CD4-positive, alpha-beta T cell (primary cell): ENCODE measurements around the gene FOXQ1. TPM values are rescaled to one million over a fixed set of nuclear protein-coding genes. Genes with fewer than 3 reads are reported as not detected.

Source experiments
- ATAC-seq: fragments of 200-7000 bp; cut with Tn5 transposase; one replicate; pipeline ENCODE4 v1.10.0; 2022; ENCODE audit warnings: mild to moderate bottlenecking; ENCODE audit not compliant: poor library complexity
- CTCF ChIA-PET: fragments of 350-600 bp; sonication (Branson Sonifier 250); formaldehyde crosslinking; loops from one replicate; lab custom pipeline; 2021; ENCODE audit warnings: antibody characterized with exemption, inconsistent platforms; lab: Charles Lee
- POLR2A ChIA-PET: fragments of 350-600 bp; sonication (Branson Sonifier 250); formaldehyde crosslinking; loops from one replicate; lab custom pipeline; 2021; ENCODE audit warnings: antibody characterized with exemption, inconsistent platforms; lab: Charles Lee
- DNase-seq, 14 experiments: peaks; one replicate each; pipeline ENCODE4 v3.0.0-alpha.2; 2013 to 2020; ENCODE audit warnings: mixed read lengths in 2 of 14
- H3K27ac ChIP-seq, 2 donors: one replicate each; pipeline versions ENCODE4 v1.5.1 to v1.7.0; 2013; ENCODE audit warnings: low read length in 2 of 2, low read depth in 1 of 2, mild to moderate bottlenecking in 1 of 2
- H3K27me3 ChIP-seq, 2 experiments: 1 replicate in 1 of 2; 2 replicates in 1 of 2; pipeline versions ENCODE4 v1.6.1 to v1.7.0; 2013; ENCODE audit warnings: low read length in 2 of 2, control low read depth in 1 of 2, mild to moderate bottlenecking in 1 of 2, moderate library complexity in 1 of 2; ENCODE audit not compliant: insufficient read depth in 2 of 2, control insufficient read depth in 1 of 2
- H3K36me3 ChIP-seq: one replicate; pipeline ENCODE4 v1.6.1; 2013; ENCODE audit warnings: low read length, control low read depth; ENCODE audit not compliant: insufficient read depth
- H3K4me1 ChIP-seq: one replicate; pipeline ENCODE4 v1.6.1; 2013; ENCODE audit warnings: low read length, control low read depth; ENCODE audit not compliant: insufficient read depth
- H3K4me3 ChIP-seq: one replicate; pipeline ENCODE4 v1.5.1; 2013; ENCODE audit warnings: mild to moderate bottlenecking, low read length, moderate library complexity
- H3K9me3 ChIP-seq, 2 experiments: 1 replicate in 1 of 2; 2 replicates in 1 of 2; pipeline versions ENCODE4 v1.6.1 to v1.7.0; 2013; ENCODE audit warnings: low read length in 2 of 2, mild to moderate bottlenecking in 2 of 2, control low read depth in 1 of 2, moderate library complexity in 1 of 2; ENCODE audit not compliant: control insufficient read depth in 1 of 2, insufficient read depth in 1 of 2
- H3K27ac Mint-ChIP-seq: one replicate; pipeline ENCODE4 v1.8.0; 2020; ENCODE audit warnings: mixed read lengths
- H3K27me3 Mint-ChIP-seq: one replicate; pipeline ENCODE4 v1.8.0; 2021; ENCODE audit warnings: mixed read lengths
- H3K36me3 Mint-ChIP-seq: one replicate; pipeline ENCODE4 v1.8.0; 2021; ENCODE audit warnings: low read depth, mixed read lengths
- H3K4me1 Mint-ChIP-seq: one replicate; pipeline ENCODE4 v1.8.0; 2021; ENCODE audit warnings: low read depth, mixed read lengths
- H3K4me3 Mint-ChIP-seq: one replicate; pipeline ENCODE4 v1.8.0; 2020; ENCODE audit warnings: mild to moderate bottlenecking, mixed read lengths
- H3K9me3 Mint-ChIP-seq: one replicate; pipeline ENCODE4 v1.8.0; 2020; ENCODE audit warnings: mixed read lengths
- CTCF ChIP-seq: fragments of 200-600 bp; IDR thresholded peaks from one replicate; pipeline ENCODE4 v1.8.0; 2022; ENCODE audit warnings: antibody characterized with exemption, mild to moderate bottlenecking
- intact Hi-C, 2 experiments: fragments of 100-400 bp; cut with DNase I in 1 of 2; cut with micrococcal nuclease in 1 of 2; formaldehyde crosslinking; loops; one replicate each; pipeline versions ENCODE4 v1.15.1 to v1.9.0; 2023 to 2025; cut with DNase I, micrococcal nuclease
- total RNA-seq, 174 experiments: library from RNA in 2 of 174; stranded (reverse) in 2 of 174; gene quantifications; one replicate each; pipeline ENCODE4 v1.2.3 and lab custom pipeline; 2021 to 2026

FOXQ1 gene
- total RNA-seq, 2 experiments from 2014 or later = not detected

GRCh38 chr6:1313384-1313766, 1.5 kb downstream of the FOXQ1 start:
- intact Hi-C loops = no loop called here
- CTCF ChIA-PET = no interaction called here

GRCh38 chr6:1313767-1314503, 2.0 kb downstream of the FOXQ1 start:
- Histone ChIP-seq H3K4me1 (peaks cover 20% of the 10 kb centered on the region), H3K4me3 (no peak overlapping the region), H3K27me3 (peaks cover 49 to 59% of the 10 kb centered on the region in 2 experiments), H3K27ac (no peak overlapping the region), H3K36me3 (no peaks in the 10 kb centered on the region), H3K9me3 (peaks cover 0 to 18% of the 10 kb centered on the region in 2 experiments)
- CTCF ChIA-PET = no interaction called here
- TF ChIP-seq CTCF = no peak
- intact Hi-C loops = no loop called here
- ATAC-seq (no peak), DNase-seq (no peak)
- Mint-ChIP-seq H3K4me1 (peaks cover 33% of the 10 kb centered on the region), H3K27ac (no peak overlapping the region), H3K4me3 (no peak overlapping the region), H3K36me3 (no peaks in the 10 kb centered on the region), H3K9me3 (no peaks in the 10 kb centered on the region), H3K27me3 (peaks cover 65% of the 10 kb centered on the region)
- POLR2A ChIA-PET = no interaction called here

More at GRCh38 chr6:1313384-1313766, 1.5 kb downstream of the FOXQ1 start:
- H3K9me3 Mint-ChIP-seq = no peaks in the 10 kb centered on the region
- peaks cover 33% of the 10 kb centered on the region for H3K4me1 Mint-ChIP-seq
- H3K9me3 ChIP-seq = peaks cover 0 to 15% of the 10 kb centered on the region in 2 experiments
- no peaks in the 10 kb centered on the region for H3K36me3 Mint-ChIP-seq
- H3K27ac Mint-ChIP-seq = no peak overlapping the region
- no peak overlapping the region for H3K27ac ChIP-seq
- H3K4me1 ChIP-seq = peaks cover 20% of the 10 kb centered on the region
- peaks cover 69% of the 10 kb centered on the region for H3K27me3 Mint-ChIP-seq
- DNase-seq = no peak
- TF ChIP-seq CTCF = no peak
- no peak overlapping the region for H3K4me3 ChIP-seq
- H3K4me3 Mint-ChIP-seq = no peak overlapping the region
- no peaks in the 10 kb centered on the region for H3K36me3 ChIP-seq
- no peak for ATAC-seq
- H3K27me3 ChIP-seq = peaks cover 54 to 65% of the 10 kb centered on the region in 2 experiments
- POLR2A ChIA-PET = no interaction called here

- no peaks in the 10 kb centered on the region for H3K9me3 Mint-ChIP-seq
- POLR2A ChIA-PET = no interaction called here
- H3K4me3 Mint-ChIP-seq = peak overlapping the region; percentile 25
- intact Hi-C loops = no loop called here
- no peaks in the 10 kb centered on the region for H3K36me3 Mint-ChIP-seq
- no peak for ATAC-seq
- DNase-seq = no peak
- H3K27ac ChIP-seq = no peak overlapping the region
- no peaks in the 10 kb centered on the region for H3K36me3 ChIP-seq
- no peak for TF ChIP-seq CTCF
- no peak overlapping the region for H3K4me3 ChIP-seq
- H3K9me3 ChIP-seq = peaks cover 0 to 18% of the 10 kb centered on the region in 2 experiments
- CTCF ChIA-PET = no interaction called here
- peaks cover 59% of the 10 kb centered on the region for H3K27me3 Mint-ChIP-seq
- H3K4me1 ChIP-seq = peaks cover 20% of the 10 kb centered on the region
- no peak overlapping the region for H3K27ac Mint-ChIP-seq
- H3K27me3 ChIP-seq = peaks cover 44 to 53% of the 10 kb centered on the region in 2 experiments
- peaks cover 33% of the 10 kb centered on the region for H3K4me1 Mint-ChIP-seq
Measured at GRCh38 chr6:1314617-1315016, 2.7 kb downstream of the FOXQ1 start.
